Heart right ventricle (tissue), 16 donors: ENCODE results near the gene SLMAP. TPM values are rescaled to one million over a fixed set of nuclear protein-coding genes. Genes with fewer than 3 reads are reported as not detected.

Experiments used
- ATAC-seq, 8 donors: fragments of 200-7000 bp; cut with Tn5 transposase; one replicate each; pipeline ENCODE4 v1.9.1; 2020; ENCODE audit warnings: mild to moderate bottlenecking in 8 of 8, moderate library complexity in 8 of 8, moderate number of reproducible peaks in 1 of 8
- DNase-seq, 2 donors: peaks; one replicate each; pipeline ENCODE4 v3.0.0-alpha.2; 2020
- H3K27ac ChIP-seq, 10 donors: fragments of 200-600 bp; sonication (generic) in 2 of 10; one replicate each; pipeline versions ENCODE4 v1.5.0 to v1.8.0; 2020 to 2022; ENCODE audit warnings: mild to moderate bottlenecking in 3 of 10
- H3K27me3 ChIP-seq, 7 donors: fragments of 200-600 bp; one replicate each; pipeline ENCODE4 v1.8.0; 2021 to 2022; ENCODE audit warnings: mild to moderate bottlenecking in 2 of 7
- H3K36me3 ChIP-seq, 9 donors: fragments of 200-600 bp; sonication (generic) in 1 of 9; one replicate each; pipeline versions ENCODE4 v1.5.0 to v1.8.0; 2020 to 2022; ENCODE audit warnings: mild to moderate bottlenecking in 2 of 9
- H3K4me1 ChIP-seq, 9 donors: fragments of 200-600 bp; sonication (generic) in 1 of 9; one replicate each; pipeline versions ENCODE4 v1.5.0 to v1.8.0; 2020 to 2022; ENCODE audit warnings: mild to moderate bottlenecking in 4 of 9
- H3K4me3 ChIP-seq, 10 donors: fragments of 200-600 bp; sonication (generic) in 2 of 10; one replicate each; pipeline versions ENCODE4 v1.5.0 to v1.8.0; 2020 to 2022; ENCODE audit warnings: mild to moderate bottlenecking in 7 of 10, moderate library complexity in 2 of 10
- H3K9me3 ChIP-seq, 11 donors: fragments of 200-600 bp in 10 of 11; sonication (generic) in 2 of 11; one replicate each; pipeline versions ENCODE4 v1.5.0 to v1.8.0; 2013 to 2022; ENCODE audit warnings: mild to moderate bottlenecking in 2 of 11, control low read depth in 1 of 11, moderate library complexity in 1 of 11
- CTCF ChIP-seq, 9 donors: fragments of 200-600 bp; sonication (generic) in 2 of 9; IDR thresholded peaks; one replicate each; pipeline versions ENCODE4 v1.5.0 to v1.8.0; 2021 to 2022; ENCODE audit warnings: antibody characterized with exemption in 9 of 9, mild to moderate bottlenecking in 5 of 9, moderate library complexity in 1 of 9
- WGBS, 2 donors: extraction: QIAGEN DNeasy Blood & Tissue Kit; methylation state at CpG; one replicate each; pipeline ENCODE4 v1.1.7; 2013; ENCODE audit warnings: inconsistent platforms in 1 of 2; 5-methylcytosine and 5-hydroxymethylcytosine counted together
- intact Hi-C, 10 donors: fragments of 100-400 bp; cut with DNase I; formaldehyde crosslinking; loops; one replicate each; pipeline versions ENCODE4 v1.11.1 to v1.14.2; 2022
- polyA plus RNA-seq, 2 donors: library from polyadenylated mRNA; stranded (reverse); fragments of 200-250 nt; gene quantifications; one replicate each; pipeline ENCODE4 v1.2.3, GENCODE V29; 2013
- total RNA-seq, 10 donors: library from RNA; stranded (reverse); fragmentation: NEBNext Ultra II Directional in 3 of 10; extraction: Animal tissue kit (Norgen Biotek cat#: 25700) in 3 of 10; gene quantifications; one replicate each; pipeline versions ENCODE4 v1.2.1 to v1.2.4, GENCODE V29; 2021 to 2023
- donor health status: Arrhythmogenic right ventricular cardiomyopathy.
- donor health status: ischemic (EF 13 %, LVEDD 7.1; RV severe dilation, severe dysfunction).
- donor health status: healthy with polysubstance abuse.
- donor health status: DM: no; HTN: yes; CAD: no.
- donor health status: DM: no; HTN: no; CAD: no.
- donor health status: ischemic (EF 25% LVEDD 6.9; RV normal size, moderate dysfunction).
- donor health status: ischemic (EF 25% LVEDD 5.7; RV mildly dilated, moderate dysfunction).
- donor health status: healthy.
- donor health status: DM: yes; HTN: yes; CAD: no.
- donor health status: Ischemic cardiomyopathy.
- donor health status: ischemic (EF 35%, LVEDD 5.7; RV mildly dilated, moderate dysfunction).
- donor health status: nonischemic (EF 11% LVEDD 7.7; RV severe dilation, severe dysfunction).
- donor health status: DM: yes; HTN: yes; CAD: no.
- donor health status: PGD.
- donor health status: ischemic (EF 29% LVEDD 5.4; RV normal size, mild dysfunction).
- donor health status: nonischemic (EF 23%, LVEDD 6.1; RV moderate dilation, normal function).

The SLMAP gene
- total and polyA plus RNA-seq, 12 donors, result 65.8 to 724 (median 341) TPM

GRCh38 chr3:57755368-57755675 is 787 bp upstream of the SLMAP start:
- peak overlapping the region in 9 of 10 donors; percentile 81 to 91 (median 90) for H3K27ac ChIP-seq
- H3K4me1 ChIP-seq, result peaks cover 2 to 35% (median 32%) of the 10 kb centered on the region in 9 donors
- H3K36me3 ChIP-seq, result peaks cover 0 to 12% (median 0%) of the 10 kb centered on the region in 9 donors
- no peaks in the 10 kb centered on the region for H3K27me3 ChIP-seq
- TF ChIP-seq CTCF (IDR thresholded peaks at IDR 0.05), result no peak
- intact Hi-C loops, result loop anchor here in 7 of 10 donors (2.0 to 10.0 kb wide), 7 partner anchors 47 to 158 kb away; partner anchors contain the start of genes DENND6A (in 5 of the 7) and ARF4 (in 2 of the 7)
- H3K4me3 ChIP-seq, result peak overlapping the region; percentile 66 to 95 (median 90)
- no peak for DNase-seq
- ATAC-seq, result no peak
- WGBS, 2 donors, result 2 to 13% methylated on average over 1 of the region's 1 CpG
- no peaks in the 10 kb centered on the region for H3K9me3 ChIP-seq

- Histone ChIP-seq H3K9me3 (no peaks in the 10 kb centered on the region), H3K27ac (peak overlapping the region; percentile 35 to 91 (median 90)), H3K36me3 (peaks cover 0 to 24% (median 0%) of the 10 kb centered on the region in 9 donors), H3K4me3 (peak overlapping the region; percentile 66 to 95 (median 90)), H3K4me1 (peaks cover 2 to 45% (median 35%) of the 10 kb centered on the region in 9 donors), H3K27me3 (no peaks in the 10 kb centered on the region)
- ATAC-seq, result peak; percentile 19 to 77 (median 41)
- peak; percentile 39 to 42 for DNase-seq
- intact Hi-C loops, result loop anchor here in 7 of 10 donors (1.0 to 10.0 kb wide), 8 partner anchors 46 to 159 kb away; partner anchors contain the start of genes DENND6A (in 7 of the 7) and ARF4 (in 2 of the 7)
- WGBS, 2 donors, result 1% methylated on average over 81 to 84 of the region's 84 CpGs
- no peak for TF ChIP-seq CTCF (IDR thresholded peaks at IDR 0.05)
Observed at GRCh38 chr3:57756528-57757401, 656 bp downstream of the SLMAP start.

GRCh38 chr3:57757642-57758297 is 1.7 kb downstream of the SLMAP start:
- Histone ChIP-seq H3K4me1 (peaks cover 2 to 52% (median 43%) of the 10 kb centered on the region in 9 donors), H3K9me3 (no peaks in the 10 kb centered on the region), H3K4me3 (peak overlapping the region; percentile 66 to 95 (median 90)), H3K27me3 (no peaks in the 10 kb centered on the region), H3K36me3 (peaks cover 0 to 24% (median 0%) of the 10 kb centered on the region in 9 donors), H3K27ac (peak overlapping the region in 3 of 10 donors; percentile 81 to 90 (median 89))
- ATAC-seq (no peak), DNase-seq (no peak)
- 24 to 31% methylated on average over 26 of the region's 26 CpGs for WGBS, 2 donors
- no peak for TF ChIP-seq CTCF (IDR thresholded peaks at IDR 0.05)
- intact Hi-C loops, result loop anchor here in 7 of 10 donors (2.0 to 10.0 kb wide), 7 partner anchors 45 to 160 kb away; partner anchors contain the start of genes DENND6A (in 6 of the 7) and ARF4 (in 2 of the 7)

GRCh38 chr3:57758686-57759085 is 2.6 kb downstream of the SLMAP start:
- peaks cover 0 to 33% (median 0%) of the 10 kb centered on the region in 9 donors for H3K36me3 ChIP-seq
- TF ChIP-seq CTCF (IDR thresholded peaks at IDR 0.05), result no peak
- peaks cover 2 to 61% (median 48%) of the 10 kb centered on the region in 9 donors for H3K4me1 ChIP-seq
- ATAC-seq, result no peak
- H3K4me3 ChIP-seq, result peak overlapping the region in 9 of 10 donors; percentile 75 to 95 (median 90)
- no peaks in the 10 kb centered on the region for H3K27me3 ChIP-seq
- intact Hi-C loops, result loop anchor here in 6 of 10 donors (5.0 to 10.0 kb wide), 6 partner anchors 44 to 161 kb away; partner anchors contain the start of genes DENND6A (in 4 of the 6) and ARF4 (in 2 of the 6)
- H3K27ac ChIP-seq, result peak overlapping the region in 1 of 10 donors; percentile 90
- 72% methylated on average over 2 of the region's 2 CpGs for WGBS, 2 donors
- DNase-seq, result no peak
- H3K9me3 ChIP-seq, result no peaks in the 10 kb centered on the region
